T-helper 9 cell (primary cell): ENCODE data around the gene EXOSC5.
"Not testable (repeated sequence)": the region's sequence is repeated elsewhere in the genome, so short reads cannot be mapped to it uniquely, and the experiment has no call there.

Experiments used
- DNase-seq: peaks from one replicate; pipeline ENCODE4 v3.0.0-alpha.2; 2020
- total RNA-seq, 2 donors: gene quantifications; one replicate each; lab custom pipeline; 2026; lab: John Stamatoyannopoulos, UW

EXOSC5 gene
- 5.6 to 22.3 reads per million in 2 donors for total RNA-seq

GRCh38 chr19:41397086-41398049, at the start of gene EXOSC5, which contains the start of gene BCKDHA:
Gene EXOSC5, minus strand, starts transcription at chr19:41397359. Its CDS starts 31 bp downstream, at chr19:41397328.
Gene BCKDHA, plus strand, starts transcription at chr19:41397818. Its CDS starts 10 bp downstream, at chr19:41397828.
- peak; percentile 96 for DNase-seq

- no peak for DNase-seq
Measured at GRCh38 chr19:41445575-41445974, 48.4 kb upstream of the EXOSC5 start.

GRCh38 chr19:41443813-41444455, 46.8 kb upstream of the EXOSC5 start:
- DNase-seq = no peak

GRCh38 chr19:41442473-41443355, 45.6 kb upstream of the EXOSC5 start, which contains the start of gene ERICH4:
Gene ERICH4, plus strand, starts transcription at chr19:41443156. Its CDS starts 14 bp downstream, at chr19:41443170.
- no peak for DNase-seq

GRCh38 chr19:41441321-41441945, 44.3 kb upstream of the EXOSC5 start:
- DNase-seq = no peak

- peak; percentile 87 for DNase-seq
Measured at GRCh38 chr19:41439441-41440222, 42.5 kb upstream of the EXOSC5 start, which contains the start of gene DMAC2. Gene DMAC2, minus strand, starts transcription at chr19:41439912. Its CDS starts 13 bp downstream, at chr19:41439899.

GRCh38 chr19:41437944-41438574, 40.9 kb upstream of the EXOSC5 start:
- no peak for DNase-seq

- no peak for DNase-seq
Measured at GRCh38 chr19:41436674-41436951, 39.5 kb upstream of the EXOSC5 start.

- DNase-seq = no peak
Measured at GRCh38 chr19:41435936-41436673, 38.9 kb upstream of the EXOSC5 start.

GRCh38 chr19:41435376-41435775, 38.2 kb upstream of the EXOSC5 start:
- not testable (repeated sequence) for DNase-seq

- no peak for DNase-seq
Measured at GRCh38 chr19:41434450-41434849, 37.3 kb upstream of the EXOSC5 start.

GRCh38 chr19:41433171-41433570, 36.0 kb upstream of the EXOSC5 start:
- no peak for DNase-seq

GRCh38 chr19:41431426-41432386, 34.5 kb upstream of the EXOSC5 start:
- no peak for DNase-seq

- DNase-seq = no peak
Measured at GRCh38 chr19:41430922-41431321, 33.8 kb upstream of the EXOSC5 start.

- DNase-seq = no peak
Measured at GRCh38 chr19:41428481-41428859, 31.3 kb upstream of the EXOSC5 start.

GRCh38 chr19:41427647-41428480, 30.7 kb upstream of the EXOSC5 start:
- DNase-seq = peak; percentile 48

- peak; percentile 36 for DNase-seq
Measured at GRCh38 chr19:41426952-41427646, 29.9 kb upstream of the EXOSC5 start, which contains the start of gene B3GNT8. Gene B3GNT8, minus strand, starts transcription at chr19:41427374. Its CDS starts 596 bp downstream, at chr19:41426778.
